GM18868 (cell line): ENCODE results near the gene MYO9B.
A peak's percentile ranks its signal among the peaks of the same experiment; 100 is the strongest.
"Not testable (repeated sequence)": the region's sequence is repeated elsewhere in the genome, so short reads cannot be mapped to it uniquely, and the experiment has no call there.

Source experiments
- ATAC-seq: cut with Tn5 transposase; IDR thresholded peaks from one replicate; pipeline ENCODE4 v1.9.1; 2021; ENCODE audit warnings: mild to moderate bottlenecking, moderate library complexity; ENCODE audit not compliant: unreplicated experiment

The MYO9B gene

DNA sequence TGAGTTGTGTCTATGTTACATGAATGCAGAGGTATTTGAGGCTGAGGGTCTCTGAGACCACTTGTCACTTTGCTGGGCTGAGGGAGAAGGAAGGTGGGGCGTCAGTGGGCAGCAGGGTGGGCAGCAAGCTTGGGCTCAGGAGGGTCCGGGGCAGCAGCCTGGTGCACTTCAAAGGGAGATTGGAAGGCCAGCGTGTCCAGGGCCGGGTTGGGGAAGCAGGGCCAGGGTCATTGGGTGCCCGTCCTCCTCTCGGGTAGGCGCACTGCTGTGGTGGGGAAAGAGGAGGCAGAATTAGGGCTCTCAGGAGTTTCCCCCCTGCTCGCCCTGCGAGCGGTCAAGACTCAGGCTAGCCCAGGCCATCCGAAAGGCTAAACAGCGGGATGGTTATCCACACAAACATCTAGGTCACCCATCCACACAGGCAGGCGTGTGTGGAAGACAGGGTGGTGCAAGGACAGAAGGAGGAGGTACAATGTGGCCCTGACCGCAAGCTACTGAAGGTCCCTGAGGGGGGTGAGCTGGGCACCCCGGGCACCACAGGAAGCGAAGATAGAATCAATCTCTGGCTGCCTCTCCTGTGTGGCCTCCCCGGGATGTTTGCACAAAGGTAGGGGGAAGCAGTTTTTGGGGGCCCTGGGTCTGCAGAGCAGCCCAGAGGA is 37.7 kb downstream of the MYO9B start:
- ATAC-seq: no peak

DNA sequence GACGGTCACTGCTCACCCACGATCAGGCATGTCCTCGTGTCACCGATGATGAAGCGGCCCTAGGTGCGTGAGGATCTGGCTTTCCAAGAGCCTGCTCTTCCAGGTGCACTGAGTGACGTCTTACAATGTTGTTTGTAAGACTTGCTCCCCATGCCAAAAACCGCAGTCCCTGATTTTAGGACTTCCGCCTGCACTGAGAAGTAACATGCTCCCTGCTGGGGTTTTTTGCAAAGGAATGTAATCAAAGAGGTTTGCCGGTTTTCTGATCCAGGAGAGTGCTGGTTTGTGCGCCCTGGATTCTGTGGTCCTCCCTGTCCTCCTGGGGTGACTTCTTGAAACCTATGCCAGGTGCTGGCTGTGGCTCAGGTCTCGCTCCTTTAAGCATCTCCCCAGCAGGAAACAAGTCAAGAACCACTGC is 38.8 kb downstream of the MYO9B start:
- ATAC-seq: no peak

DNA sequence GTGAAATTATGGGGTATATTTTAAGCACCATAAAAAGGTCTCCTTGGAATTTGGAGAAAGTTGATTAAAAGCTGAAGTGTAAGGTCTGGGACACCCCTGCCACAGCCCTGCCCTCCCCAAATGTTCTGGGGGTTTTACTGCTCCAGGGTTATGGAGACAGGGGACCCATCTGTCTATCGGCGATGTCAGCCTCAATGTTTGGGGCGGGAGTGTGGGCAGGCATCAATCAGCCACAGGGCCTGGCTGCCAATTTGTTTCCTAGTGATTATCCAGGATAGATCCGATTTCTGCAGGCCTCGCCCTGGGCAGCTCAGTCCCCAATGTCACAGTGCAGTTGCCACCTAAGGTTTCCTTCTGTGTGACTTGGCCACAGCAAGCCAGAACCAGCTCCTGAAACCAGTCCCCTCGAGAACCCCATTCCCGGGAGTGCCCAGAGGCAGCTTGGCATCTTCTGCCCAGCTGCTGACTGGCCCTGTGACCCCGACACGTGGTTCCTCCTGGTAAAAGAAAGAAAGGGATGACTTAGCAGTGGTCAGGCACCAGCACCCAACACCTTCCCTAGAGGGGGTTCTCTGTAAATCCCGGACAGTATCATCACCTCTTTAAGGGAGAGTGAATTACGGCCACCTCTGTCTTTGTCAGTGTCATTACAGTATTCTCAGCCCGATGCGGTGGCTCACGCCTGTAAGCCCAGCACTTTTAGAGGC is 41.6 kb downstream of the MYO9B start:
- no peak for ATAC-seq

DNA sequence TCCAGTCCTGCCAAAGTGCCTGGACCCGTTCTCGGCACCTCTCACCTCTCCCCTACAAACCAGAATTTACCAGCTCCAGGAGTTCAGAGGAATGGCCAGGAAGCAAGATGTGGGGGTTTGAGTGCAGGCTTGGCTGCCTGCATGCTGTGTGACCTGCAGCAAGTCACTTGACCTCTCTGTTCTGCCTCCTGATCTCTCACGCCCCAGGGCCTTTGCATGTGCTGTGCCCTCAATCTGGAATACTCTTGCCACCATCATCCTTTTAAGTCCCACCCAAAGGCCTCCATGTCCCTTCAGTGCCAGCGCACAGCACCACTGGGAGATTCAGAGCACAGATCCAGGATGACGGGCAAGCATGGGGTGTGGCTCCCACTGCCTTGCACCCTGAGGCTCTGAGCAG is 43.4 kb downstream of the MYO9B start:
- no peak for ATAC-seq

DNA sequence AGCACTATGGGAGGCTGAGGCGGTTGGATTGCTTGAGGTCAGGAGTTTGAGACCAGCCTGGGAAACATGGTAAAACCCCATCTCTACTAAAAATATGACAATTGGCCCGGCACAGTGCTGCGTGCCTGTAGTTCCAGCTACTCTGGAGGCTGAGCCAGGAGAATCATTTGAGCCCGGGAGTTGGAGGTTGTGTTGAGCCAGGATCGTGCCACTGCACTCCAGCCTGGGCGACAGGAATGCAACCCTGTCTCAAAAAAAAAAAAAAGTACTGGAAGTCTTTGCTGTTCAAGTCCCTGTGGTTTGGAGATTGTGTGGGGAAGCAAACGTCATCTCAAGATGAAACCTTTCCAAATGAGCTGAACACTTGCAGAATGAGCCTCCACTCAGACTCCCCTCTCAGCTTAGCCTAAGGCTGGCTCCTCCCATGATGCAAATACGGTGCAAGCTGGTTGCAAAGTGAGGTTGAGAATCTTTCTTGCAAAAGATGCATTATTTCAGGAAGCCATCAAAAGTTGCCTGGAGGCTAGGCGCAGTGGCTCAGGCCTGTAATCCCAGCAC is 46.2 kb downstream of the MYO9B start:
- ATAC-seq: no peak

DNA sequence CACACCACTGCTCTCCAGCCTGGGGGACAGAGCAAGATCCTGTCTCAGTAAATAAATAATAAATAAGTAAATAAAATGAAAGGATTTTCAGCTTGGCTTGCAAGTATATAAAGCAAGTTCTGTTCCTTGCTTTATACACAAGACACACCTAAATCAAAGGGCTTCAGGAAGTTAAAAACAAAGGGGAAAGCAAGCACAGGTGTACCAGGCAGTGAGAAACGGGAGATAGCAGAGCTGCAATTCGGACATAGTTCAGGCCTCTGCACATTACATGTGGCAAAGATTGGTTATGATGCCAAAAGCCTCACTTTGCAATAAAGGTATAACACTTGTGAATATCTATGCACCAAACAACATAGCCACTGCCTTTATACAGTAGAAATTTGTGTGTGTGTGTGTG is 47.5 kb downstream of the MYO9B start:
- no peak for ATAC-seq

DNA sequence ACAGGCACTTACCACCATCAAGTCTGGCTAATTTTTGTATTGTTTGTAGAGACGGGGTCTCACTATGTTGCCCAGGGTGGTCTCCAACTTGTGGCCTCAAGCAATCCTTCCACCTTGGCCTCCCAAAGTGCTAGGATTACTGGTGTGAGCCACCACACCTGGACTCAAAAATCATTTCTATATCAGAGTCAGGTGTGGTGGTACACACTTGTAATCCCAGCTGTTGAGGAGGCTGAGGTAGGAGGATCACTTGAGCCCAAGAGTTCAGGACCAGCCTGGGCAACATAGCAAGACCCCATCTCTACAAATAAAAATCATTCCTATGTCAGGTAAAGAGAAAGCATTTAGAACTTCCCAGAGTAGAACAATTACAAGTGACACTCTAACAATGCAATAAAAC is 48.4 kb downstream of the MYO9B start:
- ATAC-seq: no peak

DNA sequence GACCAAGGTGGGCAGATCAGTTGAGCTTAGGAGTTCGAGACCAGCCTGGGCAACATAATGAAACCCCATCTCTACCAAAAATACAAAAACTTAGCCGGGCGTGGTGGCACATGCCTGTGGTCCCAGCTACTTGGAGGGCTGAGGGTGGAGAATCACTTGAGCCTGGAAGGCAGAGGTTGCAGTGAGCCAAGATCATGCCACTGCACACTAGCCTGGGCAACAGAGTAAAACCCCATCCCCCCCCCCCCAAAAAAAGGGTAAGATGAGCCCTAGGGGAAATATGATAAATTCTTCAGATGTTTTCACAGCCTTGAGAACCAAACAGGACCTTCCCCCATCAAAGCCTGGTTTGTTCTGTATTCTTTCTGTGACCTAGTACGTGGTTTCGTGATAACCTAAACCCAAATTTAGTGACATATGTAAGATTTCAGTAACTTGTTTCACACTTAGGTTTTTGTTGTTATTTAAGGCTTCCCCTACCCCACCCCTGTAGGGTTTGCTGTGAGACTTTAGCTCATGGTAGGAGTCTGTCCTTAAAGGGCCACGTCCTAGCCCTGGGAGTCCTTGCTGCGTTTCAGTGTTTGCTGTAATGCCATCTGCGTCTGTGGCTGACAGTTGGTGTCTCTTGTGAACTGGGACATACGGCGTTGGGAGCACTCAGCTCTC is 49.6 kb downstream of the MYO9B start:
- ATAC-seq: peak; percentile 61

DNA sequence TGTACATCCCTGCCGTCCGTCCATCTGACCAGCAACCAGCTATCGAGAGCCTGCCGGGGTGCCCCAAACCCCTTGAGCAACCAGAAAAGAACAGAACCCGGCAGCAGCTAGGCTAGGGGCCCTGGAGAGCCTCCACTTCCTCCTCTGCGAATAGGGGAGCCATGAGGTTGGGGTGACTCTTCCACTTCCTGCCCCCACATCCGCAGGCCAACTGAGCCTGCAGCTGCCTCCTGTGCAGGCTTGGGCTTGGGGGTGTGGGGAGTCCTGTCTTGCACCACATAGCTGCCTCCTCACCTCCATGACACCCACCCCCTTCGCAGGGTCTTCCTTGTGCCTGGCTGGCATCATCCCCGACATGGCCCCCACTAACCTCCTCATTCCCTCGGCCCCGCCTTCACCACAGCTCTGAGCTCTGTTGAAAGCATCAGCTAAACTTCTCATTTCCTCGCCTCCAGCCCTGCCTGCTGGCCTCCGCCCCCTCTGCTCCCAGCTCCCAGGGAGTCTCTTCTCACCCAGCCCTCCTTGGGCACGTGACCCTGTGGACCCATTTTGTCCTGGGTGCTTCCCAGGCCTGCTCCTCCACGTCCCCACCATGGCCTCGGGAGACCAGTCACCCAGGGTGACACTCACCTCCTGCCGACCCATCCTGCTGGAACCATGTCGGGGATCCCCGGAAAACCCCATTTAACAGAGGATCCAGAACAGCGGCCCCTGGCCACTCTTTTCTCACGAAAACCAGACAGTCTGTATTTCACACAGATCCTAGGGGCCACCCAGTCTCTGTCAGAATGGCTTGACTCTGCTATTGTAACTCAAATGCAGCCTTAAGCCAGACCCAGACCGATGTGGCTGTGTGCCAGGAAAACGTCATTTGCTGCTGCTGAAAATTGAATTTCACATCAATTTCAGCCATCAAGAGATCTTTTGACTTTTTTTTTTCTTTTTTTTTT is 50.4 kb downstream of the MYO9B start:
- peak; percentile 52 for ATAC-seq

DNA sequence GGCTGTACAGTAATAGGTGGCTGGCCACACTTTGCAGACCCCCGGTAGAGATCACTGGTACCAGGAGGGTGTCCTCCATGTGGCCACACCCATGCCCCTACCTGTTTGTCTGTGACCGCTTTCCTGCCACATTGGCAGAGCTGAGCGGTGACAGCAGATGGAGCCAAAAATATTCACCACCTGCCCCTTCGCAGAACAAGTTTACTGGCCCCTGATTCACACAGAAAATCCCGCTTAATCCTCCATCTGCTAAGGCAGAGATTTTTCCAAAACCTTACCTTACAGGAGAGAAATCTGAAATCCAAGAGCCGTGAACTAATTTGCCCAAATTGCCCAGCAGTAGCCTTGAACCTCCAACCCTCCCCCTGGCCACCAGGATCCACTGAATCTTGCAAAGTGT is 52.1 kb downstream of the MYO9B start:
- no peak for ATAC-seq

DNA sequence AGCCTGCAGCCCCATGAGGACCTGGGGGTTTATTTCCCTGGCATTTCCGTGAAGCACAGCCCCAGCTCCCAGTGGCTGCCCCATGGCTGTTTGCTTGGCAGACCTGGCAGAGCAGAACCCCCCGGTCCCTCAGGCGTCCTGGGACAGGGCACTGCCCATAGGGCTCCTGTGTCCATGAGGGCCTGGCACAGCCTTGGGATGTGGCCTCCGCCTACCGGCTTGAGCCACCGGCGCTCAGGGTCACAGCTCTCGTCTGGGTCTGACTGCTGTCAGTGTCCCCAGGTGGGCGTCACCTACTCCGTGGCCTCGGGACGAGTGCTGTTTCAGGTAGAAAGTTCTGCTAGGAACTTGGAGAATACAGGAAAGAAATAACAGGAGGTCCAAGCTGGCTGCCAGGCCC is 52.8 kb downstream of the MYO9B start:
- ATAC-seq: no peak

DNA sequence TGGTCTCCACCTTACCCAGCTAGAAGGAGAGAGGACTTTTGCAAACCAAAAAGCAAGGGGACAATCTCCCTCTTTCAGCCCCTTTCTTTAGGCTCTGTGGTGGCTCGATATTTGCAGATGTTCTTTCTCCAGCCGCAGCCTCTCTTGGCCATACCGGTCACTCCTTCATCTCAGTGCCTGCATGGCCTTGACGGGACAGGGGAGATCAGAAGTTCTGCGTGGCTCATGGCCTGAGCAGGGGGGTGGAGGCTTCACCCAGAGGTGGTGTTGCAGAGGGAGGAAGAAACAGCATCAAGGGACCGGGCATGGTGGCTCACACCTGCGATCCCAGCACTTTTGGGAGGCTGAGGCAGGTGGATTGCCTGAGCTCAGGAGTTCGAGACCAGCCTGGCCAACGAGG is 53.2 kb downstream of the MYO9B start:
- ATAC-seq: no peak

DNA sequence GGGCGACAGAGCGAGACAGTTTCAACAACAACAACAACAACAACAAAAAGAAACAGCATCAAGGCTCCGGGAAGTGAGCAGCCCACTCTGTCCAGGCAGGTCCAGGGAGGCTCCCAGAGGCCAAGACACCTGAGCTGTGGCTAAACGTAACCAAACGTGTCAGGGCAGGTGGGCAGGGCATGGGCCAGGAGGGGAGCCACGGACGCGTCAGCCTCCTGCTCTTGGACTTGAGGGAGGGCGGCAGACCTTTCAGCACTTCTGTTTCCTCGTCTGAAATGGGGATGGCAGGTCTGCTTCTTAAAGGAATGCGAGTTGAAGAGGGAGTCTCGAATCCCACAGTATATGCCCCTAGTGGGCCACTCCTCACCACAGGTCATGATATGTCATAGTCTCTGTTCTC is 53.8 kb downstream of the MYO9B start:
- ATAC-seq: no peak

DNA sequence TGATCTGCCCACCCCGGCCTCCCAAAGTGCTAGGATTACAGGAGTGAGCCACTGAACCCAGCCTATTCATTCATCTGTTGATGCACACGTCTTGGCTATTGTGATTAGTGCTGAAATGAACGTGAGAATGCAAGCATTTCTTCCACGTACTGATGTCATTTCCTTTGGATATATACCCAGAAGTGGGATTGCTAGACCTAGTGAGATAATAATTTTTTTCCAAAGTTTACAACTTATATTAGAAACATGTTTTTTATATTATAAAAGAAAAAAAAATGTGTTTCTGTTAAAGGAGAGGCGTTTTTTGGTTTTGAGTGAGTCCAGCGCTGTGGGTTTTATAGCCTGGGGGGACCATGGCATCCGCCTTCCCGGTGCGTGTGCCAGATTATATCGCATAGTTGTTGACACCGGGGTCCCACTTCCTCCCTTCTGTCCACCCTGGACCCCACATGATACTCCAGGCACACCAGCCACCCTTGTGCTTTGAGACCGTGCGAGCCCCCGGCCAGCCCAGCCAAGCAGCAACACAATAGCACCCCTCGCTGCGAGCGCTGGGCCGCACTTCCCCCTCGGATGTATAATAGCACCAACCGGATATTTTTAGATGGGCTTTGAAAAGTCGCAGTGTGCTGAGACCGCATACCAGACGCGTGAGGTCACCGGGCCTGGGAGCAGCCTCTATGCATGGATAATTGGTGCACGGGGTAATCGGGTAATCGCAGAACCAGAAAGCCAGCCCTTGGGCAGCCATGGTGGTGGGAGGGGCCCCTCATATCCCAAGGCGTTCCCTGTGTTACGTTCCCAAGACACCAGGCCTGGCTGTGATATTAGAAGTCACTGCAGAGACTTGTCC is 59.6 kb downstream of the MYO9B start:
- peak; percentile 77 for ATAC-seq

DNA sequence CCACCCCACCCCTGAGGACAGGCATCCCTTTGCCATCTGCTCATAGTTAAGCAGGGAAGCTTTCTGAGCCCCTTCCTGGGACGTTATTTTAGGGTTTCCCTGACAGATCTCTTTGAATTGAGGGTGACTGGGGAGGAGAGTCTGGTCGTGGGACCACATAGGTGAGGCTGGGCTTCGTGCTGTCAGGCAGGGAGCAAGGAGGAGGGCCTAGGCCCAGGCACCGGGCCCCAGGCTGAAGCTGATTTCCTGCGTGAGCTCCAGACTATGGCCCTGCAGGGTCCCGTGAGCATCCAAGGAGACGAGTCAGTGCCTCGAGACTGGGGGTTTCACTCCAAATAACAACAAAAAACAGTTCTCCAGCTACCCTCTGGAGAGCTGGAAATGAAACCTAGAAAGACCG is 60.4 kb downstream of the MYO9B start:
- no peak for ATAC-seq

DNA sequence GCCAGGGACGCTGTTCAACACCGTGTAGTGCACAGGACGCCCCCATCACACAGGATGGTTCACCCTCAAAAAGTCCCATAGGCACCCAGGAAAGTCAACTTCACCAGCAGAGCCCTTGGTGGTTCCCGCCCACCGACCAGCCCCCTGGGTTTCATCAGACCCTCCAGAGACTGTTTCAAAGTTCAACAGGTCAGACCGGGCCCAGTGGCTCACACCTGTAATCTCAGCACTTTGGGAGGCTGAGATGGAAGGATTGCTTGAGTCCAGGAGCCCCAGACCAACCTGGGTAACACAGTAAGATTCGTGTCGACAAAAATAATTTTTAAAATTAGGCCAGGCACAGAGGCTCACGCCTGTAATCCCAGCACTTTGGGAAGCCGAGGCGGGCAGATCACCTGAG is 61.0 kb downstream of the MYO9B start:
- ATAC-seq: no peak

DNA sequence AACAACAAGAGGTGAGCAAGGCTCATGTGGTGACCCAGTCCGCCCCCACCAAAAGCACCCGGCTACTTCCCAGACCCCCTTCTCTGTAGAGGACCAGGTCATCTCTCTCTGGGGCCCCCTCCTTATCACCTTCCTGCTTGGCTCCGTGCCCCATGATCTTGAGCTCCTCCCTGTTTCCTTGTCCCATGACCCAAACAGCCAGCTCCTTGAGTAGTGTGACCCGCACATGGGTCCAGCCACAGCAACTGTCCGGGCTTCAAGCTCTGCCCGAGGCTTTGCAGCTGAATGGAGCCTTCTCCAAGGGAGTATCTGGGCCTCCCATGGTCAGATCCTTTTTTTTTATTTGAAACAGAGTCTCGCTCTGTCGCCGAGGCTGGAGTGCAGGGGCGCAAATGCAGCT is 61.8 kb downstream of the MYO9B start:
- no peak for ATAC-seq

DNA sequence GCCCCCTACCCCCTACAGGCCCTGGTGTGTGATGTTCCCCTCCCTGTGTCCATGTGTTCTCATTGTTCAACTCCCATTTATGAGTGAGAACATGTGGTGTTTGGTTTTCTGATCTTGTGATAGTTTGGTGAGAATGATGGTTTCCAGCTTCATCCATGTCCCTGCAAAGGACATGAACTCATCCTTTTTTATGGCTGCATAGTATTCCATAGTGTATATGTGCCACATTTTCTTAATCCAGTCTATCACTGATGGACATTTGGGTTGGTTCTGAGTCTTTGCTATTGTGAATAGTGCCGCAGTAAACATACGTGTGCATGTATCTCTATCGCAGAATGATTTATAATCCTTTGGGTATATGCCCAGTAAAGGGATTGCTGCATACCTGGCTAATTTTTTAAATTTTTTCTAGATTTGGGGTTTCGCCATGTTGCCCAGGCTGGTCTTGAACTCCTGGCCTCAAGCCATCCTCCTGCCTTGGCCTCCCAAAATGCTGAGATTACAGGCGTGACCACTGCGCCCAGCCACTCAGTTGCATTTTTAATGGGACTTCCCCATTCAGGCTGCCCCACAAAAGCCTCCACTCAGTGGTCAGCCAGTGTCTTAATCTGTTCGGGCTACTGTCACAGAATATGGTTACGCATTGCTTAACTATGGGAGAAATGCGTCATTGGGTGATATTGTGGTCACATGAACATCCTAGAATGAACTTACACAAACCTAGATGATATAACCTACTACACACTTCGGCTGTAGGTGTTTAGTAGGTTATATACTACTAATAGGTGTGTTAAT is 62.7 kb downstream of the MYO9B start:
- not testable (repeated sequence) for ATAC-seq

DNA sequence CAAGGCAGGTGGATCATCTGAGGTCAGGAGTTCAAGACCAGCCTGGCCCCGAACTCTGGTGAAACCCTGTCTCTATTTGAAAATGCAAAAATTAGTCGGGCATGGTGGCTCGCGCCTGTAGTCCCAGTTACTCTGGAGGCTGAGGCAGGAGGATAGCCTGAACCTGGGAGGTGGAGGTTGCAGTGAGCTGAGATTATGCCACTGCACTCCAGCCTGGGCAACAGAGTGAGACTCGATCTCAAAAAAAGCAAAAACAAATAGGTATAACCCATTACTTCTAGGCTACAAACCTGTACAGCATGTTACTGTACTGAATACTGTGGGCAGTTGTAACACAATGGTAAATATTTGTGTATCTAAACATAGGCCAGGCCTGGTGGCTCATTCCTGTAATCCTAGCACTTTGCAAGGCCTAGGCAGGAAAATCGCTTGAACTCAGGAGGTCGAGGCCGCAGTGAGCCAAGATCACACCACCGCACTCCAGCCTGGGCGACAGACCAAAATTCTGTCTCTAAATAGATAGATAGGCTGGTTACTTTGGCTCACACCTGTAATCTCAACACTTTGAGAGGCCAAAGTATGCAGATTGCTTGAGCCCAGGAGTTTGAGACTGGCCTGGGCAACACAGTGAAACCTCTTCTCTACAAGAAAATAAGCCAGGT is 63.5 kb downstream of the MYO9B start:
- no peak for ATAC-seq
